ENCODE data around the gene PPIF.
"Not testable (repeated sequence)": the region's sequence is repeated elsewhere in the genome, so short reads cannot be mapped to it uniquely, and the experiment has no call there.

The PPIF gene

DNA sequence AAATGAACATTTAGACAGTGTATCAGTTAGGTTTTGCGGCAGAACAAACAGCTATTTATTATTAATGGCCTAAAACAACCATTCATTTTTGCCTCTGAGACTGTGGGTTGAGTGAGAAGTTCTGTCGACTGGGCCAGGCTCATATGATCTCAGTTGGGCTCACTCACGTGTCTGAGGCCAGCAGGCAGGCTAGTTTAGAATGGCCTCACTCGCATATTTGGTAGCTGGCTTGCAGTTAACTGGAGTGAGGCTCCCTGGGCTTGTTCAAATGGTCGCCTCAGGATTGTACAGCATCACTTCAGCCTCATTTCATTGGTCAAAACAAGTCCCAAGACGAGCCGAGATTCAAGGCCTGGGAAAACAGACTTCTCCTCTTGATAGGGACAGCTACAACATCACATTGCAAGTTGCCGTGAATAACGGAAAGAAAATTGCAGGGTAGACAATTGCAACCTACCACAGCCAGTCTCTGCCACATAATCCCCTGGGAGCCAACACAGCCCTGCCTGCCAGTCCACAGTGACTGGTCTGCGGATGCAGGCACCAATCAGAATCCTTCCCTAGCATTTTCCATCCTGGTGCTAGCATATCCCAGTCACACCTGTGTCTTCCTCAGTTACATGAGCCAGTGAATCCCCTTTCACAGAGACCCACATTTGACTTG lies 23.1 kb upstream of the PPIF start:
- Histone ChIP-seq H3K36me3 (ENCODE audit: insufficient read depth, low read length) (no peaks in the 10 kb centered on the region), H3K27ac (ENCODE audit: low read depth, low read length) (no peak overlapping the region), H3K9ac (ENCODE audit: low read depth, low read length) (no peak overlapping the region), H3K4me3 (ENCODE audit: low read length) (no peak overlapping the region), H3K4me1 (ENCODE audit: insufficient read depth, low read length) (no peaks in the 10 kb centered on the region), H3K27me3 (ENCODE audit: insufficient read depth, low read length) (no peaks in the 10 kb centered on the region), H3K9me3 (ENCODE audit: insufficient read depth, low read depth, low read length) (no peaks in the 10 kb centered on the region)
- WGBS: 85% methylated on average over 9 of the region's 10 CpGs

DNA sequence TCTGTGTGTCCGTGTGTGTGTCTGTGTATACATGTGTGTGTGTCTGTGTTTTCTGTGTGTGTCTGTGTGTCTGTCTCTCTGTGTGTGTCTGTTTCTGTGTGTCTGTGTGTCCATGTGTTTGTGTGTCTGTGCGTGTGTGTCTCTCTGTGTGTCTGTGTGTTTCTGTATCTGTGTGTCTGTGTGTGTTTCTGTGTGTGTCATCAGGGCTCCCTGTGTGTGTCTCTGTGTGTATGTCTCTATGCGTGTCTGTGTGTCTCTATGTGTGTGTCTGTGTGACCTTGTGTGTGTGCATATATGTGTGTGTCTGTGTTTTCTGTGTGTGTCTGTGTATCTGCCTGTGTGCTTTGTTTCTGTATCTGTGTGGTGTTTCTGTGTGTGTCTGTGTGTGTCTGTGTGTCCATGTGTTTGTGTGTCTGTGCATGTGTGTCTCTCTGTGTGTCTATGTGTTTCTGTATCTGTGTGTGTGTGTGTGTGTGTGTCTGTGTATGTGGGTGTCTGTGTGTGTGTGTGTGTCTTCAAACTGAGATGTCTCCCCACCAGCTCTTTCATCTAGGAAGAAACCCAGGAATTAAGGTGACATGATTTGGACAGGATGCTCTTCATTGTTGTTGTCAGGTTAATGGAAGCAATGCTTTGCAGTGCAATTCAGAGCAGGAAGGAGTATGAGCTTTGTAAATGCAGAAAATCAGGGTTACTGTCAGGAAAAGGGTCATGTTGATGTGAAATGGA lies 20.7 kb upstream of the PPIF start:
- H3K27me3 ChIP-seq (ENCODE audit: insufficient read depth, low read length): no peaks in the 10 kb centered on the region
- H3K4me1 ChIP-seq (ENCODE audit: insufficient read depth, low read length): no peaks in the 10 kb centered on the region
- WGBS: 90% methylated on average over 3 of the region's 3 CpGs
- H3K4me3 ChIP-seq (ENCODE audit: low read length): no peak overlapping the region
- no peaks in the 10 kb centered on the region for H3K9me3 ChIP-seq (ENCODE audit: insufficient read depth, low read depth, low read length)
- H3K36me3 ChIP-seq (ENCODE audit: insufficient read depth, low read length): no peaks in the 10 kb centered on the region
- no peak overlapping the region for H3K9ac ChIP-seq (ENCODE audit: low read depth, low read length)
- no peak overlapping the region for H3K27ac ChIP-seq (ENCODE audit: low read depth, low read length)

GRCh38 chr10:79327090-79327457 lies 20.2 kb upstream of the PPIF start:
- peaks cover 2% of the 10 kb centered on the region; the same call in 1 of the 2 replicates for H3K9me3 ChIP-seq (ENCODE audit: insufficient read depth, low read depth, low read length)
- H3K27ac ChIP-seq (ENCODE audit: low read depth, low read length): no peak overlapping the region
- no peaks in the 10 kb centered on the region for H3K4me1 ChIP-seq (ENCODE audit: insufficient read depth, low read length)
- WGBS: 92% methylated on average over 8 of the region's 8 CpGs
- H3K4me3 ChIP-seq (ENCODE audit: low read length): no peak overlapping the region
- no peaks in the 10 kb centered on the region for H3K27me3 ChIP-seq (ENCODE audit: insufficient read depth, low read length)
- no peaks in the 10 kb centered on the region for H3K36me3 ChIP-seq (ENCODE audit: insufficient read depth, low read length)
- H3K9ac ChIP-seq (ENCODE audit: low read depth, low read length): no peak overlapping the region

GRCh38 chr10:79328147-79328701 lies 19.0 kb upstream of the PPIF start:
- WGBS: 93% methylated on average over 6 of the region's 6 CpGs
- no peak overlapping the region for H3K4me3 ChIP-seq (ENCODE audit: low read length)
- no peak overlapping the region for H3K27ac ChIP-seq (ENCODE audit: low read depth, low read length)
- no peak overlapping the region for H3K9ac ChIP-seq (ENCODE audit: low read depth, low read length)
- no peaks in the 10 kb centered on the region for H3K36me3 ChIP-seq (ENCODE audit: insufficient read depth, low read length)
- H3K4me1 ChIP-seq (ENCODE audit: insufficient read depth, low read length): no peaks in the 10 kb centered on the region
- no peaks in the 10 kb centered on the region for H3K27me3 ChIP-seq (ENCODE audit: insufficient read depth, low read length)
- peaks cover 3% of the 10 kb centered on the region; the same call in 1 of the 2 replicates for H3K9me3 ChIP-seq (ENCODE audit: insufficient read depth, low read depth, low read length)

- Histone ChIP-seq H3K36me3 (ENCODE audit: insufficient read depth, low read length) (no peaks in the 10 kb centered on the region), H3K4me3 (ENCODE audit: low read length) (no peak overlapping the region), H3K9me3 (ENCODE audit: insufficient read depth, low read depth, low read length) (peaks cover 3% of the 10 kb centered on the region; the same call in 1 of the 2 replicates), H3K27ac (ENCODE audit: low read depth, low read length) (no peak overlapping the region), H3K4me1 (ENCODE audit: insufficient read depth, low read length) (no peaks in the 10 kb centered on the region), H3K27me3 (ENCODE audit: insufficient read depth, low read length) (no peaks in the 10 kb centered on the region), H3K9ac (ENCODE audit: low read depth, low read length) (no peak overlapping the region)
- 91% methylated on average over 14 of the region's 14 CpGs for WGBS
These were observed 18.3 kb upstream of the PPIF start for GRCh38 chr10:79328737-79329504.

- H3K36me3 ChIP-seq (ENCODE audit: insufficient read depth, low read length): no peaks in the 10 kb centered on the region
- peaks cover 3% of the 10 kb centered on the region; the same call in 1 of the 2 replicates for H3K9me3 ChIP-seq (ENCODE audit: insufficient read depth, low read depth, low read length)
- H3K4me1 ChIP-seq (ENCODE audit: insufficient read depth, low read length): no peaks in the 10 kb centered on the region
- no peak overlapping the region for H3K27ac ChIP-seq (ENCODE audit: low read depth, low read length)
- no peak overlapping the region for H3K4me3 ChIP-seq (ENCODE audit: low read length)
- WGBS: 91% methylated on average over 9 of the region's 9 CpGs
- no peaks in the 10 kb centered on the region for H3K27me3 ChIP-seq (ENCODE audit: insufficient read depth, low read length)
- no peak overlapping the region for H3K9ac ChIP-seq (ENCODE audit: low read depth, low read length)
These were observed 17.7 kb upstream of the PPIF start for GRCh38 chr10:79329529-79329928.

- Histone ChIP-seq H3K9ac (ENCODE audit: low read depth, low read length) (no peak overlapping the region), H3K36me3 (ENCODE audit: insufficient read depth, low read length) (no peaks in the 10 kb centered on the region), H3K4me3 (ENCODE audit: low read length) (no peak overlapping the region), H3K27ac (ENCODE audit: low read depth, low read length) (no peak overlapping the region), H3K4me1 (ENCODE audit: insufficient read depth, low read length) (no peaks in the 10 kb centered on the region), H3K27me3 (ENCODE audit: insufficient read depth, low read length) (no peaks in the 10 kb centered on the region), H3K9me3 (ENCODE audit: insufficient read depth, low read depth, low read length) (peaks cover 3% of the 10 kb centered on the region; the same call in 1 of the 2 replicates)
- 92% methylated on average over 5 of the region's 5 CpGs for WGBS
These were observed 16.0 kb upstream of the PPIF start for GRCh38 chr10:79331226-79331625.

GRCh38 chr10:79331709-79332108 lies 15.6 kb upstream of the PPIF start:
- Histone ChIP-seq H3K36me3 (ENCODE audit: insufficient read depth, low read length) (no peaks in the 10 kb centered on the region), H3K4me3 (ENCODE audit: low read length) (no peak overlapping the region), H3K27me3 (ENCODE audit: insufficient read depth, low read length) (no peaks in the 10 kb centered on the region), H3K9me3 (ENCODE audit: insufficient read depth, low read depth, low read length) (peaks cover 3% of the 10 kb centered on the region; the same call in 1 of the 2 replicates), H3K9ac (ENCODE audit: low read depth, low read length) (no peak overlapping the region), H3K27ac (ENCODE audit: low read depth, low read length) (no peak overlapping the region), H3K4me1 (ENCODE audit: insufficient read depth, low read length) (0 out of 2 replicates have a peak, but pooled peaks cover 1% of the 10 kb centered on the region)
- 89% methylated on average over 5 of the region's 6 CpGs for WGBS

- 100% methylated on average over 1 of the region's 10 CpGs for WGBS
These were observed 14.5 kb upstream of the PPIF start for GRCh38 chr10:79332610-79333315.

GRCh38 chr10:79333513-79333912 lies 13.8 kb upstream of the PPIF start:
- Histone ChIP-seq H3K9me3 (ENCODE audit: insufficient read depth, low read depth, low read length) (peaks cover 3% of the 10 kb centered on the region; the same call in 1 of the 2 replicates), H3K36me3 (ENCODE audit: insufficient read depth, low read length) (no peaks in the 10 kb centered on the region), H3K9ac (ENCODE audit: low read depth, low read length) (no peak overlapping the region), H3K4me1 (ENCODE audit: insufficient read depth, low read length) (0 out of 2 replicates have a peak, but pooled peaks cover 4% of the 10 kb centered on the region), H3K27me3 (ENCODE audit: insufficient read depth, low read length) (no peaks in the 10 kb centered on the region), H3K4me3 (ENCODE audit: low read length) (no peak overlapping the region), H3K27ac (ENCODE audit: low read depth, low read length) (no peak overlapping the region)
- 86% methylated on average over 2 of the region's 2 CpGs for WGBS

More at GRCh38 chr10:79332610-79333315, 14.5 kb upstream of the PPIF start:
- H3K4me3 ChIP-seq (ENCODE audit: low read length); H3K9ac ChIP-seq (ENCODE audit: low read depth, low read length); H3K9me3 ChIP-seq (ENCODE audit: insufficient read depth, low read depth, low read length); H3K27me3 ChIP-seq (ENCODE audit: insufficient read depth, low read length); H3K36me3 ChIP-seq (ENCODE audit: insufficient read depth, low read length); H3K27ac ChIP-seq (ENCODE audit: low read depth, low read length); H3K4me1 ChIP-seq (ENCODE audit: insufficient read depth, low read length): not testable (repeated sequence)
